C4-2B (cell line): Measurements from ENCODE around the gene PKHD1.

Source experiments
- H3K27ac ChIP-seq: fragments of 450-650 bp; 2 replicates; pipeline ENCODE4 v1.5.1; 2017
- CTCF ChIP-seq: fragments of 450-650 bp; conservative IDR thresholded peaks from 2 replicates; pipeline ENCODE4 v1.5.1; 2017; ENCODE audit warnings: mild to moderate bottlenecking
- ZFX ChIP-seq: fragments of 450-650 bp; IDR thresholded peaks from 2 replicates; pipeline ENCODE4 v1.6.1; 2017

Gene PKHD1

GRCh38 chr6:51901766-51902764 is 185.3 kb downstream of the PKHD1 start:
- TF ChIP-seq CTCF = no peak
- no peak for TF ChIP-seq ZFX
- no peak overlapping the region for H3K27ac ChIP-seq

DNA sequence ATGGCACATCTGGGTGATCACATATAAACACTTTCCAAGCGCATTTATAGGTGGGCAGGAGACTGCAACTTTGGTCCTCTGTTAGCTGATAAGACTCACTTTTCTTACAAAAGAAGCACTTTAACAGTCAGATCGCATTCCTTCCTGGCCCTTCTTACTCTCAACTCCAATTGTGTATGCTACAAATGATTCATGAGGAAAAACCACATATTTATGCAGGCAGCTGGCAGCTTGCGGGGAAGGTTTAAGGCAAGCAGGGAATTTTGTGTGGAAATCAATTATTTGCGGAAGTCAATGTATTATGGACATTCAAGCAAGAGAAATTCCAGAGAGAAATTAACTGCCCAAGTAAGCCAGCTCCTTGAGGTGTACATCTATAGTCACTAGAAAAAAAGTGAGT is 194.0 kb downstream of the PKHD1 start:
- TF ChIP-seq CTCF = no peak
- TF ChIP-seq ZFX = no peak
- no peak overlapping the region for H3K27ac ChIP-seq

GRCh38 chr6:51892750-51893149 is 194.7 kb downstream of the PKHD1 start:
- TF ChIP-seq ZFX (no peak), CTCF (no peak)
- H3K27ac ChIP-seq = no peak overlapping the region

DNA sequence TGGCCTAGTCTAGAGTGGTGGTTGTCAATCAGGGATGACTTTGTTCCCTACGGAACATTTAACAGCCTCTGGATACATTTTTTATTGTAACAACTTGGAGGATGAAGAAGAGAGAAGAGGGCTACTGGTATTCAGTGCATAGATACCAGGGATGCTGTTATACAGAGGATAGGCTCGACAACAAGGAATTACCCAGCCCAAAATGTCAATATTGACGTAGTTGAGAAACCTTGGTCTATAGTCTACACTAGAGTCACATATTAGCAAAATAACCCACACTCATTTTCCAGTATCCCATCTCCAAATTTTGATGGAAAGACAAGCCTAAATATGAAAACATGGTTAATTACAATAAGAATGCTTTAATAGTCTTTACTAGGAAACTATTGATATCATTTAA is 195.1 kb downstream of the PKHD1 start:
- TF ChIP-seq ZFX (no peak), CTCF (no peak)
- H3K27ac ChIP-seq = no peak overlapping the region

GRCh38 chr6:51891784-51892183 is 195.6 kb downstream of the PKHD1 start:
- no peak for TF ChIP-seq CTCF
- no peak for TF ChIP-seq ZFX

GRCh38 chr6:51887859-51888258 is 199.6 kb downstream of the PKHD1 start:
- no peak for TF ChIP-seq ZFX
- TF ChIP-seq CTCF = no peak
- H3K27ac ChIP-seq = no peak overlapping the region

More at GRCh38 chr6:51891784-51892183, 195.6 kb downstream of the PKHD1 start:
- H3K27ac ChIP-seq = no peak overlapping the region

DNA sequence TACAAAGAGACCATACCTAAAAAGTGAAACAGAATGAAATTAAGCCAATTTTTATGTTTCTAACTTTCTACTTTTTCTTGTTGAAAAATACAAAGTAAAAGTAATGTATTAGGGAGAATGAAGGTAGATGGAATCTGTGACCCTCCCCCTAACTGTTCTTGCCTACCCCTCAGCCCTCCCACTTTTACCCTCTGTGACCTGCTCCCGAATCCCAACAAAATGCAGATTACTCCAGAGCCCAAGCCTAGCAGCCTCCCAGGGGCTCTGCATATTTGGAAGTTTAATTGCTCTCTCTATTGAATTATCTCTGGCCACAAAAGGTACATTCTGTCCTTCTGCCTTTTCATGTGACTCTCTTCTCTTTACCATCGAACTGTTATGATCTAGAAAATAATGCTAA is 201.5 kb downstream of the PKHD1 start:
- H3K27ac ChIP-seq = no peak overlapping the region
- TF ChIP-seq CTCF = no peak
